ENCODE measurements around the gene ADD2.

The ADD2 gene

GRCh38 chr2:70767699-70768589 is at the start of gene ADD2:
TSS of gene ADD2 (minus strand) at chr2:70768200. CDS start at chr2:70706408, 61,792 bp downstream.
- DNase-seq: peak; percentile 56

- no peak for DNase-seq
Observed at GRCh38 chr2:70817284-70817954, 49.4 kb upstream of the ADD2 start.

GRCh38 chr2:70816726-70817125 is 48.7 kb upstream of the ADD2 start:
- no peak for DNase-seq

GRCh38 chr2:70808983-70809958 is 41.3 kb upstream of the ADD2 start:
- no peak for DNase-seq

- no peak for DNase-seq
Observed at GRCh38 chr2:70807828-70808118, 39.8 kb upstream of the ADD2 start.

- no peak for DNase-seq
Observed at GRCh38 chr2:70807102-70807827, 39.3 kb upstream of the ADD2 start.

GRCh38 chr2:70806620-70807019 is 38.6 kb upstream of the ADD2 start:
- peak; percentile 2 for DNase-seq

- no peak for DNase-seq
Observed at GRCh38 chr2:70806013-70806412, 38.0 kb upstream of the ADD2 start.

GRCh38 chr2:70801607-70802263 is 33.7 kb upstream of the ADD2 start:
- no peak for DNase-seq

GRCh38 chr2:70799706-70800105 is 31.7 kb upstream of the ADD2 start:
- no peak for DNase-seq

GRCh38 chr2:70797996-70798395 is 30.0 kb upstream of the ADD2 start:
- DNase-seq: peak; percentile 63

- DNase-seq: peak; percentile 46
Observed at GRCh38 chr2:70797506-70797905, 29.5 kb upstream of the ADD2 start.

- no peak for DNase-seq
Observed at GRCh38 chr2:70796262-70796661, 28.3 kb upstream of the ADD2 start.

- no peak for DNase-seq
Observed at GRCh38 chr2:70795164-70795995, 27.4 kb upstream of the ADD2 start.

- DNase-seq: peak; percentile 93
Observed at GRCh38 chr2:70793450-70793849, 25.4 kb upstream of the ADD2 start.

GRCh38 chr2:70790136-70790828 is 22.3 kb upstream of the ADD2 start, which contains the start of gene FIGLA:
TSS of gene FIGLA (minus strand) at chr2:70790643. CDS start at chr2:70790638, 5 bp downstream.
- DNase-seq: no peak

GRCh38 chr2:70789304-70790135 is 21.5 kb upstream of the ADD2 start:
- DNase-seq: peak; percentile 73

GRCh38 chr2:70785137-70785911 is 17.3 kb upstream of the ADD2 start:
- peak; percentile 56 for DNase-seq

Measured in inflammatory macrophage treated with lipopolysaccharide for 4 hours (primary cell).